Activated B cell treated with CpG ODN at 0.5 μM for 24 hours (primary cell): Measurements from ENCODE around the gene EXOC3. TPM values are rescaled to one million over a fixed set of nuclear protein-coding genes. Genes with fewer than 3 reads are reported as not detected.

Experiments used
- ATAC-seq: fragments of 200-7000 bp; cut with Tn5 transposase; one replicate; pipeline ENCODE4 v1.10.0; 2021; ENCODE audit warnings: low read depth, mild to moderate bottlenecking, moderate library complexity
- CTCF ChIA-PET: fragments of 350-600 bp; sonication (Branson Sonifier 250); formaldehyde crosslinking; loops from one replicate; lab custom pipeline; 2021; ENCODE audit warnings: antibody characterized with exemption; lab: Charles Lee
- POLR2A ChIA-PET: fragments of 350-600 bp; sonication (Branson Sonifier 250); formaldehyde crosslinking; loops from one replicate; lab custom pipeline; 2021; ENCODE audit warnings: antibody characterized with exemption; lab: Charles Lee
- DNase-seq: peaks from one replicate; pipeline ENCODE4 v3.0.0; 2022
- H3K27ac Mint-ChIP-seq: one replicate; pipeline ENCODE4 v1.8.0; 2020; ENCODE audit warnings: mixed read lengths
- H3K27me3 Mint-ChIP-seq: one replicate; pipeline ENCODE4 v1.8.0; 2021; ENCODE audit warnings: mixed read lengths
- H3K36me3 Mint-ChIP-seq: one replicate; pipeline ENCODE4 v1.8.0; 2021; ENCODE audit warnings: low read depth, mixed read lengths
- H3K4me1 Mint-ChIP-seq: one replicate; pipeline ENCODE4 v1.8.0; 2021; ENCODE audit warnings: mixed read lengths
- H3K4me3 Mint-ChIP-seq: one replicate; pipeline ENCODE4 v1.8.0; 2020; ENCODE audit warnings: mild to moderate bottlenecking, mixed read lengths
- H3K9me3 Mint-ChIP-seq: one replicate; pipeline ENCODE4 v1.8.0; 2020; ENCODE audit warnings: mixed read lengths
- CTCF ChIP-seq: fragments of 200-600 bp; IDR thresholded peaks from one replicate; pipeline ENCODE4 v1.8.0; 2022; ENCODE audit warnings: antibody characterized with exemption, mild to moderate bottlenecking
- intact Hi-C: fragments of 100-400 bp; cut with micrococcal nuclease; formaldehyde crosslinking; loops from one replicate; pipeline ENCODE4 v1.15.1; 2024
- total RNA-seq: library from RNA; stranded (reverse); gene quantifications from 2 replicates; pipeline ENCODE4 v1.2.3, GENCODE V29; 2022

The EXOC3 gene
- total RNA-seq, 1 donor from 2014 or later: 79.6 TPM

- no peak for TF ChIP-seq CTCF
Measured at GRCh38 chr5:491119-491855, 48.3 kb downstream of the EXOC3 start.

GRCh38 chr5:491856-492155 lies 48.8 kb downstream of the EXOC3 start:
- H3K4me1 Mint-ChIP-seq: no peaks in the 10 kb centered on the region
- H3K36me3 Mint-ChIP-seq: no peaks in the 10 kb centered on the region
- no peak overlapping the region for H3K4me3 Mint-ChIP-seq
- no peak for TF ChIP-seq CTCF
- intact Hi-C loops: no loop called here
- no peaks in the 10 kb centered on the region for H3K9me3 Mint-ChIP-seq
- ATAC-seq (no peak), DNase-seq (no peak)
- H3K27me3 Mint-ChIP-seq: peaks cover 12% of the 10 kb centered on the region
- ChIA-PET POLR2A (interaction anchor here (1.2 kb wide), 1 partner anchor 18 kb away, joined by 9 read pairs; no protein-coding TSS in a partner anchor), CTCF (no interaction called here)
- H3K27ac Mint-ChIP-seq: no peak overlapping the region

More at GRCh38 chr5:491119-491855, 48.3 kb downstream of the EXOC3 start:
- no peak overlapping the region for H3K27ac Mint-ChIP-seq
- DNase-seq (no peak), ATAC-seq (no peak)
- intact Hi-C loops: no loop called here
- ChIA-PET CTCF (no interaction called here), POLR2A (no interaction called here)
- H3K27me3 Mint-ChIP-seq: peaks cover 16% of the 10 kb centered on the region
- H3K4me1 Mint-ChIP-seq: no peaks in the 10 kb centered on the region
- H3K36me3 Mint-ChIP-seq: no peaks in the 10 kb centered on the region
- H3K4me3 Mint-ChIP-seq: no peak overlapping the region
- no peaks in the 10 kb centered on the region for H3K9me3 Mint-ChIP-seq

GRCh38 chr5:492314-492893 lies 49.4 kb downstream of the EXOC3 start:
- intact Hi-C loops: no loop called here
- Mint-ChIP-seq H3K27me3 (peaks cover 12% of the 10 kb centered on the region), H3K4me3 (no peak overlapping the region), H3K36me3 (no peaks in the 10 kb centered on the region), H3K4me1 (no peaks in the 10 kb centered on the region), H3K27ac (no peak overlapping the region), H3K9me3 (no peaks in the 10 kb centered on the region)
- ChIA-PET CTCF (no interaction called here), POLR2A (interaction anchor here (1.2 kb wide), 1 partner anchor 19 kb away, joined by 9 read pairs; no protein-coding TSS in a partner anchor)
- ATAC-seq (no peak), DNase-seq (no peak)
- TF ChIP-seq CTCF: no peak

- H3K27me3 Mint-ChIP-seq: peaks cover 15% of the 10 kb centered on the region
- no peak for ATAC-seq
- POLR2A ChIA-PET: interaction anchor here (1.2 kb wide), 1 partner anchor 19 kb away, joined by 9 read pairs; no protein-coding TSS in a partner anchor
Measured at GRCh38 chr5:493119-493701, 50.2 kb downstream of the EXOC3 start.

More at GRCh38 chr5:493119-493701, 50.2 kb downstream of the EXOC3 start:
- Mint-ChIP-seq H3K4me1 (no peaks in the 10 kb centered on the region), H3K9me3 (no peaks in the 10 kb centered on the region), H3K4me3 (no peak overlapping the region), H3K36me3 (no peaks in the 10 kb centered on the region), H3K27ac (no peak overlapping the region)
- TF ChIP-seq CTCF: no peak
- no peak for DNase-seq
- intact Hi-C loops: no loop called here
- CTCF ChIA-PET: no interaction called here
